HEK293 (cell line): ENCODE results near the gene ZNF629.

Experiments
- CTCF ChIA-PET: fragments of 350-600 bp; formaldehyde crosslinking; extraction: SDS; loops from one replicate; lab custom pipeline; 2021; ENCODE audit warnings: antibody characterized with exemption; lab: Yijun Ruan, JAX
- POLR2A ChIA-PET: fragments of 300-600 bp; formaldehyde crosslinking; extraction: SDS; loops from one replicate; lab custom pipeline; 2020; ENCODE audit warnings: antibody characterized with exemption, inconsistent platforms; lab: Yijun Ruan, JAX
- H3K27ac ChIP-seq: fragments of 200-500 bp; sonication (Bioruptor generic); 2 replicates; pipeline ENCODE4 v1.5.1; 2014; ENCODE audit warnings: low read depth, low read length, control low read depth, inconsistent platforms; ENCODE audit errors: extremely low read depth
- H3K36me3 ChIP-seq, 2 experiments: fragments of 200-500 bp in 1 of 2; sonication (Bioruptor generic) in 1 of 2; 1 replicate in 1 of 2; 2 replicates in 1 of 2; pipeline ENCODE4 v1.5.1; 2014 to 2017; ENCODE audit warnings: inconsistent platforms in 2 of 2, low read length in 2 of 2; ENCODE audit not compliant: control insufficient read depth in 2 of 2, insufficient read depth in 1 of 2
- H3K4me1 ChIP-seq: fragments of 200-500 bp; sonication (Bioruptor generic); 2 replicates; pipeline ENCODE4 v1.5.1; 2014; ENCODE audit warnings: mild to moderate bottlenecking, low read length, inconsistent platforms; ENCODE audit not compliant: control insufficient read depth, insufficient read depth
- H3K4me3 ChIP-seq: 2 replicates; pipeline ENCODE4 v1.5.1; 2011; ENCODE audit warnings: low read depth, mild to moderate bottlenecking, control low read depth, low read length, moderate library complexity
- H3K9me3 ChIP-seq: fragments of 200-500 bp; sonication (Bioruptor generic); 2 replicates; pipeline ENCODE4 v1.5.1; 2014; ENCODE audit warnings: low read depth, low read length, inconsistent platforms; ENCODE audit not compliant: control insufficient read depth, insufficient read depth
- CTCF ChIP-seq: fragments of 450-650 bp; formaldehyde crosslinking; IDR thresholded peaks from 2 replicates; pipeline ENCODE4 v1.5.1; 2016; ENCODE audit warnings: missing biosample characterization, missing genetic modification characterization
- EGR2 ChIP-seq: fragments of 450-650 bp; formaldehyde crosslinking; IDR thresholded peaks from 2 replicates; pipeline ENCODE4 v1.5.1; 2016; ENCODE audit warnings: low read depth, missing biosample characterization, missing genetic modification characterization
- KLF10 ChIP-seq: fragments of 450-650 bp; IDR thresholded peaks from 2 replicates; pipeline ENCODE4 v1.5.1; 2018; ENCODE audit warnings: missing biosample characterization, mild to moderate bottlenecking, missing genetic modification characterization
- KLF17 ChIP-seq: fragments of 450-650 bp; formaldehyde crosslinking; IDR thresholded peaks from 2 replicates; pipeline ENCODE4 v1.5.1; 2016; ENCODE audit warnings: missing biosample characterization, missing genetic modification characterization
- MYNN ChIP-seq: fragments of 450-650 bp; formaldehyde crosslinking; IDR thresholded peaks from 2 replicates; pipeline ENCODE4 v1.5.1; 2016; ENCODE audit warnings: missing biosample characterization, missing genetic modification characterization, borderline replicate concordance
- OVOL3 ChIP-seq: fragments of 450-650 bp; formaldehyde crosslinking; IDR thresholded peaks from 2 replicates; pipeline ENCODE4 v1.5.1; 2016; ENCODE audit warnings: missing biosample characterization, missing genetic modification characterization
- SCRT1 ChIP-seq: fragments of 450-650 bp; formaldehyde crosslinking; IDR thresholded peaks from 2 replicates; pipeline ENCODE4 v1.5.1; 2016; ENCODE audit warnings: missing biosample characterization, missing genetic modification characterization, borderline replicate concordance
- SCRT2 ChIP-seq: fragments of 450-650 bp; formaldehyde crosslinking; IDR thresholded peaks from 2 replicates; pipeline ENCODE4 v1.5.1; 2016; ENCODE audit warnings: missing biosample characterization, missing genetic modification characterization
- SP3 ChIP-seq: fragments of 450-650 bp; formaldehyde crosslinking; IDR thresholded peaks from 2 replicates; pipeline ENCODE4 v1.5.1; 2016; ENCODE audit warnings: missing biosample characterization, missing genetic modification characterization
- ZNF121 ChIP-seq: fragments of 450-650 bp; formaldehyde crosslinking; IDR thresholded peaks from 2 replicates; pipeline ENCODE4 v1.5.1; 2016; ENCODE audit warnings: missing biosample characterization, missing genetic modification characterization
- ZNF140 ChIP-seq: fragments of 450-650 bp; formaldehyde crosslinking; IDR thresholded peaks from 2 replicates; pipeline ENCODE4 v1.5.1; 2016; ENCODE audit warnings: missing biosample characterization, missing genetic modification characterization
- ZNF148 ChIP-seq: fragments of 450-650 bp; formaldehyde crosslinking; IDR thresholded peaks from 2 replicates; pipeline ENCODE4 v1.5.0; 2017; ENCODE audit warnings: missing biosample characterization, missing genetic modification characterization, borderline replicate concordance
- ZNF169 ChIP-seq: fragments of 450-650 bp; formaldehyde crosslinking; IDR thresholded peaks from 2 replicates; pipeline ENCODE4 v1.5.1; 2016; ENCODE audit warnings: missing biosample characterization, missing genetic modification characterization
- ZNF223 ChIP-seq: fragments of 450-650 bp; formaldehyde crosslinking; IDR thresholded peaks from 2 replicates; pipeline ENCODE4 v1.5.1; 2016; ENCODE audit warnings: missing biosample characterization, missing genetic modification characterization
- ZNF239 ChIP-seq: fragments of 450-650 bp; formaldehyde crosslinking; IDR thresholded peaks from 2 replicates; pipeline ENCODE4 v1.5.1; 2016; ENCODE audit warnings: missing biosample characterization, missing genetic modification characterization
- ZNF335 ChIP-seq: fragments of 450-650 bp; formaldehyde crosslinking; conservative IDR thresholded peaks from 2 replicates; pipeline ENCODE4 v1.5.1; 2016; ENCODE audit warnings: missing biosample characterization, missing genetic modification characterization
- ZNF391 ChIP-seq: fragments of 450-650 bp; formaldehyde crosslinking; IDR thresholded peaks from 2 replicates; pipeline ENCODE4 v1.5.1; 2016; ENCODE audit warnings: low read depth, missing biosample characterization, missing genetic modification characterization, borderline replicate concordance
- ZNF514 ChIP-seq: fragments of 450-650 bp; formaldehyde crosslinking; IDR thresholded peaks from 2 replicates; pipeline ENCODE4 v1.5.1; 2016; ENCODE audit warnings: missing biosample characterization, missing genetic modification characterization
- ZNF521 ChIP-seq: fragments of 450-650 bp; formaldehyde crosslinking; IDR thresholded peaks from 2 replicates; pipeline ENCODE4 v1.5.1; 2017; ENCODE audit warnings: missing biosample characterization, mild to moderate bottlenecking, missing genetic modification characterization
- ZNF548 ChIP-seq: fragments of 450-650 bp; formaldehyde crosslinking; IDR thresholded peaks from 2 replicates; pipeline ENCODE4 v1.5.1; 2016; ENCODE audit warnings: missing biosample characterization, missing genetic modification characterization
- ZNF555 ChIP-seq: fragments of 450-650 bp; formaldehyde crosslinking; conservative IDR thresholded peaks from 2 replicates; pipeline ENCODE4 v1.5.1; 2017; ENCODE audit warnings: missing biosample characterization, mild to moderate bottlenecking, missing genetic modification characterization, inconsistent platforms
- ZNF558 ChIP-seq: fragments of 450-650 bp; formaldehyde crosslinking; IDR thresholded peaks from 2 replicates; pipeline ENCODE4 v1.5.1; 2016; ENCODE audit warnings: missing biosample characterization, missing genetic modification characterization
- ZNF626 ChIP-seq: fragments of 450-650 bp; sonication (Bioruptor Pico); formaldehyde crosslinking; IDR thresholded peaks from 2 replicates; pipeline ENCODE4 v1.5.1; 2018; ENCODE audit warnings: missing biosample characterization, missing genetic modification characterization, inconsistent platforms
- ZNF670 ChIP-seq: fragments of 450-650 bp; formaldehyde crosslinking; IDR thresholded peaks from 2 replicates; pipeline ENCODE4 v1.5.1; 2016; ENCODE audit warnings: missing biosample characterization, missing genetic modification characterization, low read depth
- ZNF677 ChIP-seq: fragments of 450-650 bp; IDR thresholded peaks from 2 replicates; pipeline ENCODE4 v1.5.0; 2018; ENCODE audit warnings: missing biosample characterization, mild to moderate bottlenecking, missing genetic modification characterization, moderate library complexity
- ZNF747 ChIP-seq: fragments of 450-650 bp; formaldehyde crosslinking; IDR thresholded peaks from 2 replicates; pipeline ENCODE4 v1.5.1; 2016; ENCODE audit warnings: missing biosample characterization, missing genetic modification characterization
- ZNF777 ChIP-seq: fragments of 450-650 bp; formaldehyde crosslinking; IDR thresholded peaks from 2 replicates; pipeline ENCODE4 v1.5.1; 2017; ENCODE audit warnings: missing biosample characterization, missing genetic modification characterization, borderline replicate concordance
- ZSCAN23 ChIP-seq: fragments of 450-650 bp; formaldehyde crosslinking; IDR thresholded peaks from 2 replicates; pipeline ENCODE4 v1.5.1; 2016; ENCODE audit warnings: missing biosample characterization, missing genetic modification characterization

ZNF629 gene

GRCh38 chr16:30820952-30821421 is 34.0 kb upstream of the ZNF629 start:
- CTCF ChIA-PET: no interaction called here
- POLR2A ChIA-PET: no interaction called here
- H3K4me1 ChIP-seq: peaks cover 3% of the 10 kb centered on the region; the same call in 1 of the 2 replicates
- no peaks in the 10 kb centered on the region for H3K9me3 ChIP-seq
- TF ChIP-seq EGR2 (tag by site-specific recombination): no peak
- no peak for TF ChIP-seq ZNF169
- no peak for TF ChIP-seq ZNF555
- TF ChIP-seq ZNF747: no peak
- no peak for TF ChIP-seq ZNF514
- TF ChIP-seq ZNF626 (tag by site-specific recombination): no peak
- no peak for TF ChIP-seq ZNF148 (tag by site-specific recombination)
- TF ChIP-seq ZNF777: no peak
- no peak for TF ChIP-seq CTCF
- TF ChIP-seq ZNF391 (tag by site-specific recombination): no peak
- TF ChIP-seq ZNF223: no peak
- TF ChIP-seq MYNN (tag by site-specific recombination): no peak
- no peak for TF ChIP-seq SP3 (tag by site-specific recombination)
- H3K36me3 ChIP-seq: no peaks in the 10 kb centered on the region
- H3K4me3 ChIP-seq: no peak overlapping the region
- H3K27ac ChIP-seq: no peak overlapping the region

- CTCF ChIA-PET: interaction anchor here (0.6 to 2.4 kb wide), 2 partner anchors 7 to 28 kb away, joined by 5 to 10 read pairs; no protein-coding TSS in a partner anchor
- H3K36me3 ChIP-seq: no peaks in the 10 kb centered on the region
- POLR2A ChIA-PET: interaction anchor here (1.7 to 1.8 kb wide), 2 partner anchors 11 to 69 kb away, joined by 3 to 5 read pairs; no protein-coding TSS in a partner anchor
- no peak overlapping the region for H3K27ac ChIP-seq
- peak; percentile 95 for TF ChIP-seq SCRT2 (tag by site-specific recombination)
- no peak for TF ChIP-seq KLF17
- TF ChIP-seq SCRT1 (tag by site-specific recombination): peak; percentile 66; the same call in 1 of the 2 replicates
- no peak for TF ChIP-seq ZNF670 (tag by site-specific recombination)
- no peak overlapping the region for H3K4me3 ChIP-seq
- 0 out of 2 replicates have a peak, but pooled peaks cover 2% of the 10 kb centered on the region for H3K4me1 ChIP-seq
- no peaks in the 10 kb centered on the region for H3K9me3 ChIP-seq
Observed at GRCh38 chr16:30816769-30817168, 29.8 kb upstream of the ZNF629 start.

GRCh38 chr16:30813821-30814189 is 26.8 kb upstream of the ZNF629 start:
- Histone ChIP-seq H3K4me3 (peak overlapping the region; percentile 29), H3K9me3 (no peaks in the 10 kb centered on the region), H3K4me1 (0 out of 2 replicates have a peak, but pooled peaks cover 2% of the 10 kb centered on the region), H3K27ac (peak overlapping the region; percentile 32; the same call in 1 of the 2 replicates), H3K36me3 (no peaks in the 10 kb centered on the region)
- POLR2A ChIA-PET: interaction anchor here (0.5 to 1.9 kb wide), 7 partner anchors 8 to 120 kb away, joined by 3 to 21 read pairs (median 4); partner anchors contain the start of genes PHKG2 and ZNF629
- CTCF ChIA-PET: interaction anchor here (0.5 to 3.3 kb wide), 29 partner anchors 9 to 643 kb away, joined by 3 to 30 read pairs (median 4); no protein-coding TSS in a partner anchor
- TF ChIP-seq ZNF558 (tag by site-specific recombination) (no peak), ZNF521 (tag by site-specific recombination) (no peak), ZNF548 (tag by site-specific recombination) (no peak), ZNF335 (no peak), ZNF121 (tag by site-specific recombination) (no peak), ZNF239 (tag by site-specific recombination) (no peak), OVOL3 (tag by site-specific recombination) (no peak), KLF10 (tag by site-specific recombination) (no peak), ZNF140 (tag by site-specific recombination) (no peak), ZNF677 (tag by site-specific recombination) (no peak), ZSCAN23 (tag by site-specific recombination) (no peak)
